SH-SY5Y (cell line): ENCODE measurements around the gene CYB5RL.

Experiments
- GATA2 ChIP-seq: IDR thresholded peaks from 2 replicates; pipeline ENCODE4 v1.6.1; 2011; ENCODE audit warnings: mild to moderate bottlenecking, low read depth, low read length
- GATA3 ChIP-seq: IDR thresholded peaks from 2 replicates; pipeline ENCODE4 v1.6.1; 2011; ENCODE audit warnings: low read depth, mild to moderate bottlenecking, low read length, moderate library complexity

GRCh38 chr1:54228638-54229079, 28.8 kb upstream of the CYB5RL start:
- TF ChIP-seq GATA2 (no peak), GATA3 (no peak)
